SK-N-SH treated with all-trans-retinoic acid at 6 μM for 48 hours (cell line): ENCODE data around the gene STRBP.

Experiments used
- ATAC-seq: fragments of 200-7000 bp; cut with Tn5 transposase; 3 replicates; pipeline ENCODE4 v1.9.1; 2020; ENCODE audit warnings: mild to moderate bottlenecking, moderate library complexity
- ARNTL ChIP-seq: fragments of 450-650 bp; formaldehyde crosslinking; IDR thresholded peaks from 2 replicates; pipeline ENCODE4 v1.5.0; 2020; ENCODE audit warnings: low read depth, mild to moderate bottlenecking, moderate library complexity, borderline replicate concordance
- BACH2 ChIP-seq: fragments of 250-450 bp; sonication (Bioruptor Pico); IDR thresholded peaks from 2 replicates; pipeline ENCODE4 v1.9.0; 2021; ENCODE audit warnings: mild to moderate bottlenecking, borderline replicate concordance
- CSDC2 ChIP-seq: fragments of 250-450 bp; sonication (Bioruptor Pico); IDR thresholded peaks from 2 replicates; pipeline ENCODE4 v1.5.0; 2020; ENCODE audit warnings: mild to moderate bottlenecking, moderate library complexity
- GLIS3 ChIP-seq: fragments of 250-450 bp; sonication (Bioruptor Pico); IDR thresholded peaks from 2 replicates; pipeline ENCODE4 v1.5.0; 2020; ENCODE audit warnings: mild to moderate bottlenecking, moderate library complexity
- ISL1 ChIP-seq: fragments of 250-450 bp; sonication (Bioruptor Pico); IDR thresholded peaks from 2 replicates; pipeline ENCODE4 v2.1.2; 2022; ENCODE audit warnings: mild to moderate bottlenecking, moderate library complexity
- OSR1 ChIP-seq: fragments of 250-450 bp; sonication (Bioruptor Pico); IDR thresholded peaks from 2 replicates; pipeline ENCODE4 v1.8.0; 2022; ENCODE audit warnings: moderate library complexity, mild to moderate bottlenecking, inconsistent platforms
- PPARA ChIP-seq: fragments of 250-450 bp; sonication (Bioruptor Pico); IDR thresholded peaks from 2 replicates; pipeline ENCODE4 v1.5.0; 2020; ENCODE audit warnings: mild to moderate bottlenecking, borderline replicate concordance
- RARB ChIP-seq: fragments of 250-450 bp; sonication (Bioruptor Pico); IDR thresholded peaks from 2 replicates; pipeline ENCODE4 v1.8.0; 2021; ENCODE audit warnings: mild to moderate bottlenecking, moderate library complexity
- SNAI2 ChIP-seq: fragments of 250-450 bp; sonication (Bioruptor Pico); IDR thresholded peaks from 2 replicates; pipeline ENCODE4 v1.5.0; 2020; ENCODE audit warnings: mild to moderate bottlenecking, moderate library complexity
- TCF4 ChIP-seq: fragments of 250-450 bp; sonication (Bioruptor Pico); IDR thresholded peaks from 2 replicates; pipeline ENCODE4 v1.8.0; 2021; ENCODE audit warnings: mild to moderate bottlenecking, moderate library complexity, borderline replicate concordance
- ZC3H10 ChIP-seq: fragments of 250-450 bp; sonication (Bioruptor Pico); IDR thresholded peaks from 2 replicates; pipeline ENCODE4 v1.5.1; 2021; ENCODE audit warnings: mild to moderate bottlenecking, moderate library complexity
- ZFP3 ChIP-seq: fragments of 250-450 bp; sonication (Bioruptor Pico); IDR thresholded peaks from 2 replicates; pipeline ENCODE4 v1.5.0; 2020; ENCODE audit warnings: mild to moderate bottlenecking, moderate library complexity
- ZFP30 ChIP-seq: fragments of 450-650 bp; formaldehyde crosslinking; IDR thresholded peaks from 2 replicates; pipeline ENCODE4 v1.5.0; 2022; ENCODE audit warnings: mild to moderate bottlenecking, moderate library complexity
- ZNF565 ChIP-seq: fragments of 450-650 bp; formaldehyde crosslinking; conservative IDR thresholded peaks from 2 replicates; pipeline ENCODE4 v1.5.0; 2020; ENCODE audit warnings: low read depth, mild to moderate bottlenecking, moderate library complexity
- ZNF70 ChIP-seq: fragments of 450-650 bp; formaldehyde crosslinking; IDR thresholded peaks from 2 replicates; pipeline ENCODE4 v1.5.0; 2020; ENCODE audit warnings: mild to moderate bottlenecking, moderate library complexity
- ZNF8 ChIP-seq: fragments of 450-650 bp; formaldehyde crosslinking; IDR thresholded peaks from 2 replicates; pipeline ENCODE4 v1.5.0; 2020; ENCODE audit warnings: mild to moderate bottlenecking, moderate library complexity
- TF ChIP-seq, protein P1 (sequence below): fragments of 250-450 bp; sonication (Bioruptor Pico); IDR thresholded peaks from 2 replicates; pipeline ENCODE4 v1.8.0; 2020; ENCODE audit warnings: mild to moderate bottlenecking, moderate library complexity, borderline replicate concordance
- TF ChIP-seq, protein P2 (sequence below): fragments of 250-450 bp; sonication (Bioruptor Pico); IDR thresholded peaks from 2 replicates; pipeline ENCODE4 v1.5.0; 2020; ENCODE audit warnings: mild to moderate bottlenecking, moderate library complexity
- TF ChIP-seq, protein P3 (sequence below): fragments of 250-450 bp; sonication (Bioruptor Pico); IDR thresholded peaks from 2 replicates; pipeline ENCODE4 v1.5.1; 2021; ENCODE audit warnings: mild to moderate bottlenecking, moderate library complexity
- TF ChIP-seq, protein P4 (sequence below): fragments of 250-450 bp; sonication (Bioruptor Pico); IDR thresholded peaks from 2 replicates; pipeline ENCODE4 v1.5.1; 2020; ENCODE audit warnings: low read depth, mild to moderate bottlenecking, moderate library complexity
- TF ChIP-seq, protein P5 (sequence below): fragments of 250-450 bp; sonication (Bioruptor Pico); IDR thresholded peaks from 2 replicates; pipeline ENCODE4 v1.8.0; 2021; ENCODE audit warnings: low read depth, mild to moderate bottlenecking, moderate library complexity, borderline replicate concordance

The STRBP gene

DNA sequence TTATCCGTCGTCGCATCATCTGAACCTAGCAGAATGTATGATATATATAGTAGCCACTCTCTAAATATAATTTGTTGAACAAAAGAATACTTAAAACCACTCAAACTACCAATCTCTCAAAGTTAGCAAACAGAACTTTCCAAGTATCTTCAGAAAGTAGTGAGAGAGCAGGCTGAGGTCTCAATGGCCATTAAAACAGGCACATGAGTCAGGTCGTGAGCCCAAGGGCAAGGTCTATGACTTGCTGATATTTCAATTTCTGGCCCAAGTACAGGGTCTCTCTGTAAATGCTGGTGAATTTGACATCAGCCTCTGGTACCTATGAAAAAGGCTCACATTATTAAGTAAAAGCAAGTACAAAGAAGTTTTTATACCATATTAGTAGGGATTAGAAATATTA is 139.8 kb downstream of the STRBP start:
- TF ChIP-seq, protein P1, sequence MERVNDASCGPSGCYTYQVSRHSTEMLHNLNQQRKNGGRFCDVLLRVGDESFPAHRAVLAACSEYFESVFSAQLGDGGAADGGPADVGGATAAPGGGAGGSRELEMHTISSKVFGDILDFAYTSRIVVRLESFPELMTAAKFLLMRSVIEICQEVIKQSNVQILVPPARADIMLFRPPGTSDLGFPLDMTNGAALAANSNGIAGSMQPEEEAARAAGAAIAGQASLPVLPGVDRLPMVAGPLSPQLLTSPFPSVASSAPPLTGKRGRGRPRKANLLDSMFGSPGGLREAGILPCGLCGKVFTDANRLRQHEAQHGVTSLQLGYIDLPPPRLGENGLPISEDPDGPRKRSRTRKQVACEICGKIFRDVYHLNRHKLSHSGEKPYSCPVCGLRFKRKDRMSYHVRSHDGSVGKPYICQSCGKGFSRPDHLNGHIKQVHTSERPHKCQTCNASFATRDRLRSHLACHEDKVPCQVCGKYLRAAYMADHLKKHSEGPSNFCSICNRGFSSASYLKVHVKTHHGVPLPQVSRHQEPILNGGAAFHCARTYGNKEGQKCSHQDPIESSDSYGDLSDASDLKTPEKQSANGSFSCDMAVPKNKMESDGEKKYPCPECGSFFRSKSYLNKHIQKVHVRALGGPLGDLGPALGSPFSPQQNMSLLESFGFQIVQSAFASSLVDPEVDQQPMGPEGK (CRISPR knock-in tag): no peak
- no peak for TF ChIP-seq PPARA (CRISPR knock-in tag)
- TF ChIP-seq ARNTL (CRISPR knock-in tag): no peak
- TF ChIP-seq ZNF8 (CRISPR knock-in tag): no peak
- TF ChIP-seq BACH2 (CRISPR knock-in tag): no peak
- no peak for TF ChIP-seq RARB (CRISPR knock-in tag)
- TF ChIP-seq GLIS3: no peak
- no peak for TF ChIP-seq ZFP30 (CRISPR knock-in tag)
- TF ChIP-seq CSDC2 (CRISPR knock-in tag): no peak
- no peak for TF ChIP-seq TCF4 (CRISPR knock-in tag)
- TF ChIP-seq, protein P2, sequence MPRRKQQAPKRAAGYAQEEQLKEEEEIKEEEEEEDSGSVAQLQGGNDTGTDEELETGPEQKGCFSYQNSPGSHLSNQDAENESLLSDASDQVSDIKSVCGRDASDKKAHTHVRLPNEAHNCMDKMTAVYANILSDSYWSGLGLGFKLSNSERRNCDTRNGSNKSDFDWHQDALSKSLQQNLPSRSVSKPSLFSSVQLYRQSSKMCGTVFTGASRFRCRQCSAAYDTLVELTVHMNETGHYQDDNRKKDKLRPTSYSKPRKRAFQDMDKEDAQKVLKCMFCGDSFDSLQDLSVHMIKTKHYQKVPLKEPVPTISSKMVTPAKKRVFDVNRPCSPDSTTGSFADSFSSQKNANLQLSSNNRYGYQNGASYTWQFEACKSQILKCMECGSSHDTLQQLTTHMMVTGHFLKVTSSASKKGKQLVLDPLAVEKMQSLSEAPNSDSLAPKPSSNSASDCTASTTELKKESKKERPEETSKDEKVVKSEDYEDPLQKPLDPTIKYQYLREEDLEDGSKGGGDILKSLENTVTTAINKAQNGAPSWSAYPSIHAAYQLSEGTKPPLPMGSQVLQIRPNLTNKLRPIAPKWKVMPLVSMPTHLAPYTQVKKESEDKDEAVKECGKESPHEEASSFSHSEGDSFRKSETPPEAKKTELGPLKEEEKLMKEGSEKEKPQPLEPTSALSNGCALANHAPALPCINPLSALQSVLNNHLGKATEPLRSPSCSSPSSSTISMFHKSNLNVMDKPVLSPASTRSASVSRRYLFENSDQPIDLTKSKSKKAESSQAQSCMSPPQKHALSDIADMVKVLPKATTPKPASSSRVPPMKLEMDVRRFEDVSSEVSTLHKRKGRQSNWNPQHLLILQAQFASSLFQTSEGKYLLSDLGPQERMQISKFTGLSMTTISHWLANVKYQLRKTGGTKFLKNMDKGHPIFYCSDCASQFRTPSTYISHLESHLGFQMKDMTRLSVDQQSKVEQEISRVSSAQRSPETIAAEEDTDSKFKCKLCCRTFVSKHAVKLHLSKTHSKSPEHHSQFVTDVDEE (CRISPR knock-in tag): no peak
- no peak for TF ChIP-seq SNAI2 (CRISPR knock-in tag)
- no peak for TF ChIP-seq ZNF70
- TF ChIP-seq, protein P3, sequence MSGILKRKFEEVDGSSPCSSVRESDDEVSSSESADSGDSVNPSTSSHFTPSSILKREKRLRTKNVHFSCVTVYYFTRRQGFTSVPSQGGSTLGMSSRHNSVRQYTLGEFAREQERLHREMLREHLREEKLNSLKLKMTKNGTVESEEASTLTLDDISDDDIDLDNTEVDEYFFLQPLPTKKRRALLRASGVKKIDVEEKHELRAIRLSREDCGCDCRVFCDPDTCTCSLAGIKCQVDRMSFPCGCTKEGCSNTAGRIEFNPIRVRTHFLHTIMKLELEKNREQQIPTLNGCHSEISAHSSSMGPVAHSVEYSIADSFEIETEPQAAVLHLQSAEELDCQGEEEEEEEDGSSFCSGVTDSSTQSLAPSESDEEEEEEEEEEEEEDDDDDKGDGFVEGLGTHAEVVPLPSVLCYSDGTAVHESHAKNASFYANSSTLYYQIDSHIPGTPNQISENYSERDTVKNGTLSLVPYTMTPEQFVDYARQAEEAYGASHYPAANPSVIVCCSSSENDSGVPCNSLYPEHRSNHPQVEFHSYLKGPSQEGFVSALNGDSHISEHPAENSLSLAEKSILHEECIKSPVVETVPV (CRISPR knock-in tag): no peak
- no peak for TF ChIP-seq ZNF565
- TF ChIP-seq ZFP3: no peak
- no peak for TF ChIP-seq ZC3H10 (CRISPR knock-in tag)
- TF ChIP-seq OSR1 (CRISPR knock-in tag): no peak
- TF ChIP-seq, protein P4, sequence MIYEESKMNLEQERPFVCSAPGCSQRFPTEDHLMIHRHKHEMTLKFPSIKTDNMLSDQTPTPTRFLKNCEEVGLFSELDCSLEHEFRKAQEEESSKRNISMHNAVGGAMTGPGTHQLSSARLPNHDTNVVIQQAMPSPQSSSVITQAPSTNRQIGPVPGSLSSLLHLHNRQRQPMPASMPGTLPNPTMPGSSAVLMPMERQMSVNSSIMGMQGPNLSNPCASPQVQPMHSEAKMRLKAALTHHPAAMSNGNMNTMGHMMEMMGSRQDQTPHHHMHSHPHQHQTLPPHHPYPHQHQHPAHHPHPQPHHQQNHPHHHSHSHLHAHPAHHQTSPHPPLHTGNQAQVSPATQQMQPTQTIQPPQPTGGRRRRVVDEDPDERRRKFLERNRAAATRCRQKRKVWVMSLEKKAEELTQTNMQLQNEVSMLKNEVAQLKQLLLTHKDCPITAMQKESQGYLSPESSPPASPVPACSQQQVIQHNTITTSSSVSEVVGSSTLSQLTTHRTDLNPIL (CRISPR knock-in tag): no peak
- TF ChIP-seq, protein P5, sequence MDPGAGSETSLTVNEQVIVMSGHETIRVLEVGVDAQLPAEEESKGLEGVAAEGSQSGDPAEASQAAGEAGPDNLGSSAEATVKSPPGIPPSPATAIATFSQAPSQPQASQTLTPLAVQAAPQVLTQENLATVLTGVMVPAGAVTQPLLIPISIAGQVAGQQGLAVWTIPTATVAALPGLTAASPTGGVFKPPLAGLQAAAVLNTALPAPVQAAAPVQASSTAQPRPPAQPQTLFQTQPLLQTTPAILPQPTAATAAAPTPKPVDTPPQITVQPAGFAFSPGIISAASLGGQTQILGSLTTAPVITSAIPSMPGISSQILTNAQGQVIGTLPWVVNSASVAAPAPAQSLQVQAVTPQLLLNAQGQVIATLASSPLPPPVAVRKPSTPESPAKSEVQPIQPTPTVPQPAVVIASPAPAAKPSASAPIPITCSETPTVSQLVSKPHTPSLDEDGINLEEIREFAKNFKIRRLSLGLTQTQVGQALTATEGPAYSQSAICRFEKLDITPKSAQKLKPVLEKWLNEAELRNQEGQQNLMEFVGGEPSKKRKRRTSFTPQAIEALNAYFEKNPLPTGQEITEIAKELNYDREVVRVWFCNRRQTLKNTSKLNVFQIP (CRISPR knock-in tag): no peak
- TF ChIP-seq, all 23 proteins: peak for 0
- ATAC-seq: no peak

DNA sequence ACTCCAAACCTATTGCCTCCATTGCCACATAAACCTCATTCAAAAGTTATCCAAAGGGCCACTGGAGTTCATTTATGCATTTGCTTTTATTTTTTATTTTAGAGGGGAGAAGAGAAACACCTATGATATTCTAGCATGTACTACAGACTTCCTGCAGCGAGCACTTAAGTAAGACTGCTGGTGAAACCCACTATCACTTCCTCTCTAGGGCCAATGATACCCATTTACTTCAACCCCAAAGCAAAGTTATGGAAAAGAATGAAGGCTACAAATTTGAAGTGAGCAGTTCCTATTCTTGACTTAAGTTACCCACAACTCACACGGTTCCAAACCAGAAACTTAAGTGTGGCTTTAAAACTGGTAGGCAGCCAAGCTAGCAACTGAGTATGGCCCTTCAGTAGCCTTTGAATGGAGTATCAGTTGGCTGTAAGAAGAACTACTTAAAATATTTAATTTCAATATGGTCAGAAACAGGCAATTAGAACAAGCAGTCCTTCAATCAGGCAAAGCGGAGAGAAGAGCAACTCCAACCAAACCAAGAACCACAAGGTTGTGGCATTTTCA is 140.8 kb downstream of the STRBP start:
- no peak for ATAC-seq
- TF ChIP-seq ZFP30 (CRISPR knock-in tag) (no peak), GLIS3 (no peak), ZFP3 (no peak), ZNF8 (CRISPR knock-in tag) (no peak)

DNA sequence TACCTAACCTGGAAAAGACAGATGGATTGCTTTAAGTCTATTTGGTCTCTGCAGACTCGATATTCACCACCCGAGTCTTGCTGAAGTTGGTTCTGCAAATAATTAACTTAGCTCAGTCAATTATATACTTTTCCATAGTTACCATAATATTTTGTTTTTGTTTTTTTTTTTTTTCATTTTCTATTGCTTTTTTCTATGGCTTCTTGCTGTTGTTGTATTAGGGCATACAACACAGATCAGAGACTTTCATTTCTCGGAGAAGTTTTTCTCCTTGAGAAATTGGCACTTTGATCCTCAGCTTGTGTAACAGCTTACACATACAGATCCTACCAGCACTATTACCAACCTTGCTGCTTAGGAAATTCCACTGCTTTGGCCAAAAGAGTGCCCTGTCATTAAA is 146.9 kb downstream of the STRBP start:
- ATAC-seq: no peak
- TF ChIP-seq ISL1: no peak
- TF ChIP-seq ZFP30 (CRISPR knock-in tag): no peak
- no peak for TF ChIP-seq SNAI2 (CRISPR knock-in tag)
- no peak for TF ChIP-seq CSDC2 (CRISPR knock-in tag)
- TF ChIP-seq, protein P4 (CRISPR knock-in tag): no peak
- TF ChIP-seq, protein P5 (CRISPR knock-in tag): no peak
- TF ChIP-seq ZFP3: no peak
- TF ChIP-seq BACH2 (CRISPR knock-in tag): no peak
- TF ChIP-seq TCF4 (CRISPR knock-in tag): no peak
- no peak for TF ChIP-seq ZNF8 (CRISPR knock-in tag)
- TF ChIP-seq, protein P1 (CRISPR knock-in tag): no peak
- TF ChIP-seq RARB (CRISPR knock-in tag): no peak
- no peak for TF ChIP-seq ARNTL (CRISPR knock-in tag)
- TF ChIP-seq ZNF70: no peak
